ENCODE measurements around the gene BLTP1. TPM values are rescaled to one million over a fixed set of nuclear protein-coding genes. Genes with fewer than 3 reads are reported as not detected.
"Not testable (repeated sequence)": the region's sequence is repeated elsewhere in the genome, so short reads cannot be mapped to it uniquely, and the experiment has no call there.

Gene BLTP1
- total RNA-seq, result 37.6 and 37.7 TPM in 2 replicates
- long read RNA-seq, partial matches to known transcripts, result 13 of 18 reads
- long read RNA-seq, other reads (novel, unspliced or antisense), result 5 of 18 reads

DNA sequence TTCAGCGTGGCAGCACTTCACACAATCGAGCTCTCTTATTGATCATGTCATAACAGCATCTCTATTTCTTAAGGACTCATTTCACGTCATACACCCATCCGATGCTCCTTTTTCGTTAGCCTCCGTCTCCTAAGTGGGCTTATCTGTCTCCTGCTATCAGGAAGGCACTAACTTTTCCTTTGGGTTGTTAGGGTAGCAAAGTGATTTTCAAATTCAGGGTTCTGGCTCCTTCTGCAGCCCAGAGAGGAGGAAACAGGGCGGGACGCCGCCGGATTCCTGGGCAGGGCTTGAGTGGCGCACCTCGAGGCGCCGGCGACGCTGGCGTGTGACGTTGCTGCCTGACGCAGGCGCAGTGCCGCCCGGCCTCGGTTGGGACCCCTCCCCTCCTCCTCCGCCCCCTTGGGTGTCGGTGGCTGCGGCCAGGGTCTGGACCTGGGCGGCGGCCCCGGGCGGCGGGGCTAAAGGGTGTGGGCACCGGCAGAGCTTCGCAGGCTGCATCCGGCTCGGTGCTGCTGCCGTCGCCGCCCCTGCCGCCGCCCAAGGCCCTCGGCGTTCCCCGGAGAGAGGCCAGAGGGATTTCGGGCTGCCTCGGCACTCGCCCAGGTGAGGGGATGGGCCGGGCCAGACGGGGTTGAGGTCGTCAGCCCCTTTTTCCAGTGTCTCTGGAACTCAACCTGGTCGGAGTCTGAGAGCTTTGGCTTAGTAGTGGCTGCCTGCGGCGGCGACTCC, at the start of gene BLTP1:
Gene BLTP1, plus strand, starts transcription at position 350 of the 729 bp plus-strand sequence. CDS start 18,317 bp downstream, outside the sequence.
- Mint-ChIP-seq H3K4me3 (peak within 1 kb of the TSS; percentile 90), H3K36me3 (ENCODE audit: low read depth) (peaks cover 17% of the 10 kb centered on the region), H3K27me3 (ENCODE audit: low read depth) (peaks cover 5% of the 10 kb centered on the region), H3K4me1 (peaks cover 21% of the 10 kb centered on the region), H3K9me3 (peaks cover 8% of the 10 kb centered on the region), H3K27ac (ENCODE audit: unreplicated experiment) (peak within 1 kb of the TSS; percentile 97)
- no peak for TF ChIP-seq CTCF (conservative IDR thresholded peaks at IDR 0.05)
- DNase-seq (ENCODE audit: low read depth, low spot score), result peak; percentile 74

GRCh38 chr4:122104184-122104583, 47.9 kb upstream of the BLTP1 start:
- Mint-ChIP-seq H3K4me3 (no peak overlapping the region), H3K27ac (ENCODE audit: unreplicated experiment) (no peak overlapping the region), H3K9me3 (no peaks in the 10 kb centered on the region), H3K36me3 (ENCODE audit: low read depth) (no peaks in the 10 kb centered on the region), H3K4me1 (peaks cover 8% of the 10 kb centered on the region), H3K27me3 (ENCODE audit: low read depth) (no peaks in the 10 kb centered on the region)
- no peak for DNase-seq (ENCODE audit: low read depth, low spot score)
- TF ChIP-seq CTCF (conservative IDR thresholded peaks at IDR 0.05), result no peak

DNA sequence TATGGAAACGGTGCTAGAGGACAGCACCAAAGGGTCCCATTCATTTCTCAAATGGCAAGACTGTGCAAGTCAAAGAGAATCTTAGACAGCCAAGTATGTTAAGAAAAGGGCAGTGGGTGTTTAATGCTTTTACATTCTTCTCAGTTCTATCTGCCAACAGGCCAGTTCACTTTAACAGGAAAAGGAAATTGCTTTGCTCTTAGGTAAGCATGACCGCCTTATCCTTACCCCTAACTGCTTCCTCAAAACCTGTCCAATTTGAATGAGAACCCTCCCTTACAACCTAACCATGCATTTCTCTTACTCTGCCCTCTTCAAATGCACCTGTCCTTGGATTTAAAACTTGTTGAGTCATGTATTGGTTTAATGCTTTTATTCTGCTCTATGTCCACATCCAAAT, 44.5 kb upstream of the BLTP1 start:
- Mint-ChIP-seq H3K36me3 (ENCODE audit: low read depth) (no peaks in the 10 kb centered on the region), H3K9me3 (no peaks in the 10 kb centered on the region), H3K27me3 (ENCODE audit: low read depth) (no peaks in the 10 kb centered on the region), H3K27ac (ENCODE audit: unreplicated experiment) (no peak overlapping the region), H3K4me3 (no peak overlapping the region), H3K4me1 (no peaks in the 10 kb centered on the region)
- TF ChIP-seq CTCF (conservative IDR thresholded peaks at IDR 0.05), result no peak
- DNase-seq (ENCODE audit: low read depth, low spot score), result no peak

DNA sequence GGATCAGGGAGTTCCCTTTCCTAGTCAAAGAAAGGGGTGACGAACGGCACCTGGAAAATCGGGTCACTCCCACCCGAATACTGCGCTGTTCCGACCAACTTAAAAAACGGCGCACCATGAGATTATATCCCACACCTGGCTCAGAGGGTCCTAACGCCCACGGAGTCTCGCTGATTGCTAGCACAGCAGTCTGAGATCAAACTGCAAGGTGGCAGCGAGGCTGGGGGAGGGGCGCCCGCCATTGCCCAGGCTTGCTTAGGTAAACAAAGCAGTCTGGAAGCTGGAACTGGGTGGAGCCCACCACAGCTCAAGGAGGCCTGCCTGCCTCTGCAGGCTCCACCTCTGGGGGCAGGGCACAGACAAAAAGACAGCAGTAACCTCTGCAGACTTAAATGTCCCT, 41.8 kb upstream of the BLTP1 start:
- H3K27me3 Mint-ChIP-seq (ENCODE audit: low read depth); DNase-seq (ENCODE audit: low read depth, low spot score); H3K4me3 Mint-ChIP-seq; H3K4me1 Mint-ChIP-seq; H3K9me3 Mint-ChIP-seq; H3K36me3 Mint-ChIP-seq (ENCODE audit: low read depth); H3K27ac Mint-ChIP-seq (ENCODE audit: unreplicated experiment): not testable (repeated sequence)

DNA sequence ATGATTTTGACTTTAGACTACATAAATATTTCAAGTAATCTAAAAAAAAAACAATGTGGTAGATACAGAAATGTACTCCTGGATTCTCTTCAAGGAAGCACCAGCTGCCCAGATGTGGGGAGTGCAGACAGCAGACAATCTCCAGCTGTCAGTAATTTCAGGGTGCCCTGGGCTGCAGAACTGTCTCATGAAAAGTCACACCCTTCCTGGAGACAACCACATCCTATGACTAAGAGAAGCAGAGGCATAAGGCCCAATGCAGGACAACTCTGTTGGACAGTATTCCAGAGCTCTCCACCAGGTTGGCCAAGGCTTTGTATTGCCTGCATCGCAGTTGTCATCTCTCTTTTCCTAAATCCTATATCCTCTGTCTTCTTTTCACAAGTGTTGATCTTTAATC, 34.4 kb upstream of the BLTP1 start:
- no peak overlapping the region for H3K4me3 Mint-ChIP-seq
- no peak for DNase-seq (ENCODE audit: low read depth, low spot score)
- H3K9me3 Mint-ChIP-seq, result peaks cover 13% of the 10 kb centered on the region
- H3K27ac Mint-ChIP-seq (ENCODE audit: unreplicated experiment), result no peak overlapping the region
- TF ChIP-seq CTCF (conservative IDR thresholded peaks at IDR 0.05), result no peak
- H3K27me3 Mint-ChIP-seq (ENCODE audit: low read depth), result no peaks in the 10 kb centered on the region
- H3K36me3 Mint-ChIP-seq (ENCODE audit: low read depth), result no peaks in the 10 kb centered on the region
- no peaks in the 10 kb centered on the region for H3K4me1 Mint-ChIP-seq

GRCh38 chr4:122118243-122118642, 33.9 kb upstream of the BLTP1 start:
- Mint-ChIP-seq H3K4me3 (no peak overlapping the region), H3K9me3 (peaks cover 13% of the 10 kb centered on the region), H3K27ac (ENCODE audit: unreplicated experiment) (no peak overlapping the region), H3K36me3 (ENCODE audit: low read depth) (no peaks in the 10 kb centered on the region), H3K27me3 (ENCODE audit: low read depth) (no peaks in the 10 kb centered on the region), H3K4me1 (no peaks in the 10 kb centered on the region)
- no peak for TF ChIP-seq CTCF (conservative IDR thresholded peaks at IDR 0.05)
- no peak for DNase-seq (ENCODE audit: low read depth, low spot score)

Data from neural crest cell (in vitro differentiated cells).